T-cell (primary cell): ENCODE data around the gene CREBRF. TPM values are rescaled to one million over a fixed set of nuclear protein-coding genes. Genes with fewer than 3 reads are reported as not detected.
"Not testable (repeated sequence)": the region's sequence is repeated elsewhere in the genome, so short reads cannot be mapped to it uniquely, and the experiment has no call there.

Experiments
- ATAC-seq, 4 experiments: fragments of 200-7000 bp in 3 of 4; fragments of 150-1000 bp in 1 of 4; cut with Tn5 transposase; replicated peaks in 1 of 4; 1 replicate in 3 of 4; 2 replicates in 1 of 4; pipeline ENCODE4 v1.10.0; 2021; ENCODE audit warnings: moderate library complexity in 3 of 4, mild to moderate bottlenecking in 2 of 4, moderate number of reproducible peaks in 1 of 4
- CTCF ChIA-PET, 2 donors: fragments of 300-600 bp; sonication (Branson Sonifier 250); formaldehyde crosslinking; loops; one replicate each; lab custom pipeline; 2022; ENCODE audit warnings: antibody characterized with exemption in 2 of 2; lab: Charles Lee
- POLR2A ChIA-PET, 2 donors: fragments of 300-600 bp; sonication (Branson Sonifier 250); formaldehyde crosslinking; loops; one replicate each; lab custom pipeline; 2022; ENCODE audit warnings: antibody characterized with exemption in 2 of 2; lab: Charles Lee
- DNase-seq, 35 experiments: peaks; one replicate each; pipeline versions ENCODE4 v3.0.0 to v3.0.0-alpha.2; 2013 to 2023
- H3K27ac ChIP-seq: one replicate; pipeline ENCODE4 v1.5.1; 2013; ENCODE audit warnings: low read length
- H3K27me3 ChIP-seq, 2 experiments: replicated peaks in 1 of 2; 1 replicate in 1 of 2; 2 replicates in 1 of 2; pipeline versions ENCODE4 v1.6.1 to v1.7.0; 2013; ENCODE audit warnings: low read length in 1 of 2, mixed read lengths in 1 of 2; ENCODE audit not compliant: control insufficient read depth in 2 of 2, insufficient read depth in 2 of 2; ENCODE audit errors: extremely low read depth in 1 of 2
- H3K36me3 ChIP-seq, 2 donors: 1 replicate in 1 of 2; 2 replicates in 1 of 2; pipeline versions ENCODE4 v1.6.1 to v1.7.0; 2013; ENCODE audit warnings: low read length in 1 of 2; ENCODE audit not compliant: control insufficient read depth in 2 of 2, insufficient read depth in 1 of 2; ENCODE audit errors: extremely low read depth in 1 of 2
- H3K4me1 ChIP-seq, 2 experiments: 1 replicate in 1 of 2; 2 replicates in 1 of 2; pipeline versions ENCODE4 v1.6.1 to v1.7.0; 2013; ENCODE audit warnings: low read length in 2 of 2, mixed read lengths in 1 of 2; ENCODE audit not compliant: insufficient read depth in 2 of 2, control insufficient read depth in 1 of 2; ENCODE audit errors: extremely low read depth in 1 of 2
- H3K4me3 ChIP-seq, 2 donors: 1 replicate in 1 of 2; 2 replicates in 1 of 2; pipeline versions ENCODE4 v1.5.1 to v1.7.0; 2013; ENCODE audit warnings: mild to moderate bottlenecking in 2 of 2, low read length in 1 of 2, moderate library complexity in 1 of 2; ENCODE audit not compliant: control insufficient read depth in 1 of 2; ENCODE audit errors: extremely low read depth in 1 of 2
- H3K9me3 ChIP-seq: 2 replicates; pipeline ENCODE4 v1.7.0; 2013
- H3K27ac Mint-ChIP-seq, 2 donors: one replicate each; pipeline ENCODE4 v1.8.0; 2020 to 2021; ENCODE audit warnings: mild to moderate bottlenecking in 2 of 2, mixed read lengths in 2 of 2
- H3K27me3 Mint-ChIP-seq, 2 donors: one replicate each; pipeline ENCODE4 v1.8.0; 2021 to 2022; ENCODE audit warnings: mixed read lengths in 2 of 2
- H3K36me3 Mint-ChIP-seq: one replicate; pipeline ENCODE4 v1.8.0; 2021; ENCODE audit warnings: mixed read lengths
- H3K4me1 Mint-ChIP-seq, 3 donors: one replicate each; pipeline ENCODE4 v1.8.0; 2020 to 2022; ENCODE audit warnings: mixed read lengths in 3 of 3, mild to moderate bottlenecking in 1 of 3
- H3K4me3 Mint-ChIP-seq, 3 donors: one replicate each; pipeline ENCODE4 v1.8.0; 2020 to 2022; ENCODE audit warnings: mild to moderate bottlenecking in 3 of 3, mixed read lengths in 3 of 3, moderate library complexity in 3 of 3
- H3K9me3 Mint-ChIP-seq, 3 donors: one replicate each; pipeline ENCODE4 v1.8.0; 2020 to 2022; ENCODE audit warnings: mixed read lengths in 3 of 3
- WGBS: methylation state at CpG from one replicate; pipeline ENCODE4 v1.1.5; 2013; ENCODE audit warnings: missing lambda C conversion rate; ENCODE audit not compliant: insufficient coverage; 5-methylcytosine and 5-hydroxymethylcytosine counted together
- total RNA-seq, 35 experiments: library from RNA in 6 of 35; stranded (reverse) in 6 of 35; fragments of 120-200 nt in 1 of 35; gene quantifications; one replicate each; pipeline versions ENCODE4 v1.2.1 to v1.2.4 and lab custom pipeline; 2013 to 2026

Gene CREBRF
- total RNA-seq, 5 donors from 2014 or later (not counting 1 experiment from before 2014, with no cell fraction given) = 77.8 to 94.7 (median 89.7) TPM

DNA sequence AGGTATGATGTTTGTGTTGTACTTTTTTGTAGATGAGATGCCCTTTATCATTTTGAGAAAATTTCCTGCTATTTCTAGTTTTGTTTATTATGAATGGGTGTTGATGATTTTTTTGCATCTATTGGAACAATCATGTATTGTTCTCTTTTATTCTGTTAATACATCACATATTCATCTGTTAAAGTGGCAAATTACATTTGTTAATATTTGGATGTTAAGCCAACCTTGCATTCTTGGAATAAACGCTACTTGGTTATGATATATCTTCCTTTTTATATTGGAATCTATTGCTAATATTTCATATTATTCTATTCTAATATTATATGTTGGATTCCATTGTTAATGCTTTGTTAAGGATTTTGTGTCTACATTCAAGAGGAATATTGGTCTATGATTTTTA is 63.6 kb downstream of the CREBRF start:
- H3K4me1 ChIP-seq = no peaks in the 10 kb centered on the region
- H3K9me3 ChIP-seq = peaks cover 2% of the 10 kb centered on the region
- DNase-seq (no peak), ATAC-seq (no peak)
- no peak overlapping the region for H3K4me3 Mint-ChIP-seq
- peaks cover 0 to 3% (median 0%) of the 10 kb centered on the region in 3 donors for H3K4me1 Mint-ChIP-seq
- POLR2A ChIA-PET = no interaction called here
- H3K27ac Mint-ChIP-seq = no peak overlapping the region
- no peaks in the 10 kb centered on the region for H3K27me3 Mint-ChIP-seq
- peaks cover 0 to 9% (median 6%) of the 10 kb centered on the region in 3 donors for H3K9me3 Mint-ChIP-seq
- no peaks in the 10 kb centered on the region for H3K27me3 ChIP-seq
- peaks cover 12 to 35% of the 10 kb centered on the region in 2 donors for H3K36me3 ChIP-seq
- H3K27ac ChIP-seq = no peak overlapping the region
- no CpG with 5 or more reads among the region's 1 CpG for WGBS
- CTCF ChIA-PET = no interaction called here
- peaks cover 59% of the 10 kb centered on the region for H3K36me3 Mint-ChIP-seq
- no peak overlapping the region for H3K4me3 ChIP-seq

DNA sequence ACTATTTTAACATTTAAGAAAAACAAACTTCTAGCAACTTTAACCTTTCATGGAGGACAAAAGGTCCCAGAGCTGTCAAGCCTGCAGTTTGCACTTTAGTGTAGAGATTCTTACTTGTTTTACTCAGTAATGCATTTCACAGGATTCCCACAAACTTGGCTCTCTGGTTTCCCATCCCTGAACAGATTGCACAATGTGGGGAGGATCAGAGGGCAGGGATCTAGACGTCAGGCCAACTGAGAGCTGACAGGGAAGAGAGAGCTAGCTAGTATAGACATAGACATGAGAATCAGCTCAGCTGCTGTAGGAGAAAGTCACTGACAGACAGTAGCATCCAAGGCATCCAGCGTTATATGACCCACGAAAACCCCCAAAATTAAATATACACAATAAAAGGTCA is 67.3 kb downstream of the CREBRF start:
- Histone ChIP-seq H3K4me1 (no peaks in the 10 kb centered on the region), H3K4me3 (no peak overlapping the region), H3K27me3 (no peaks in the 10 kb centered on the region), H3K9me3 (peaks cover 2% of the 10 kb centered on the region), H3K27ac (no peak overlapping the region), H3K36me3 (peaks cover 9 to 42% of the 10 kb centered on the region in 2 donors)
- Mint-ChIP-seq H3K4me1 (no peaks in the 10 kb centered on the region), H3K36me3 (peaks cover 64% of the 10 kb centered on the region), H3K27me3 (no peaks in the 10 kb centered on the region), H3K27ac (no peak overlapping the region), H3K9me3 (peaks cover 0 to 9% (median 6%) of the 10 kb centered on the region in 3 donors), H3K4me3 (no peak overlapping the region)
- POLR2A ChIA-PET = no interaction called here
- ATAC-seq = no peak
- CTCF ChIA-PET = no interaction called here
- WGBS = no CpG with 5 or more reads among the region's 3 CpGs
- no peak for DNase-seq

DNA sequence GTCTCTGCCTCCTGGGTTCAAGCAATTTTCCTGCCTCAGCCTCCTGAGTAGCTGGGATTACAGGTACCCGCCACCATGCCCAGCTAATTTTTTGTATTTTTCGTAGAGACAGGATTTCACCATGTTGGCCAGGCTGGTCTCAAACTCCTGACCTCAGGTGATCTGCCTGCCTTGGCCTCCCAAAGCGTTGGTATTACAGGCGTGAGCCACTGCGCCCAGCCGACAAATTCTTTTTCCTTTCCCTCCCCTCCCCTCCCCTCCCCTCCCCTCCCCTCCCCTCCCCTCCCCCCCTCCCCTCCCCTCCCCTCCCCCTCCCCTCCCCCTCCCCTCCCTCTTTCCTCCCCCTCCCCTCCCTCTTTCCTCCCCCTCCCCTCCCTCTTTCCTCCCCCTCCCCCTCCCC is 76.0 kb downstream of the CREBRF start:
- H3K27ac Mint-ChIP-seq, H3K4me3 Mint-ChIP-seq: not testable (repeated sequence)

DNA sequence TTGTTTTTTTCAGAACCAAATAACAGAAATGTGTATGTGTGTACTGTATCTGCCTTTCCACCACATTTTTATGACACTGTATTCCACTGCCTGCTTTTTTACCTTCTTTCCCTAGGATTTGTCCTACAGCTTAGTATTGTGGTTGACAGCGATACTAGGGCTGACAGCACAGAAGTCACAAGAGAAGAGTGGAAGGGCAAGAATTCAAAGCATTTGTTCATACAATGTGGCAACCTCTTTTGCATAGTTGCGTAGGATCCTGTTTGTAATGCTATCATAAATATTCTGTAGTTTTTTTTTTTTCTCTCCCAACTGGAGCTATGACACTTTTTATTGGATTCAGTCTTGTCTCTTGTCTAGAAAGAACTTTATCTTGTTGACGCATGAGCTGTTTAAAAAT is 82.6 kb downstream of the CREBRF start:
- ChIA-PET POLR2A (interaction anchor here in 1 of 2 donors (0.9 kb wide), 1 partner anchor 25 kb away, joined by 3 read pairs; no protein-coding TSS in a partner anchor), CTCF (interaction anchor here (0.5 to 1.3 kb wide), 2 partner anchors 9 to 180 kb away, joined by 4 to 6 read pairs; no protein-coding TSS in a partner anchor)
- H3K36me3 Mint-ChIP-seq = peaks cover 12% of the 10 kb centered on the region
- Histone ChIP-seq H3K36me3 (peaks cover 0 to 27% of the 10 kb centered on the region in 2 donors), H3K27ac (no peak overlapping the region), H3K4me1 (no peaks in the 10 kb centered on the region), H3K4me3 (no peak overlapping the region), H3K9me3 (no peaks in the 10 kb centered on the region), H3K27me3 (no peaks in the 10 kb centered on the region)
- no CpG with 5 or more reads among the region's 3 CpGs for WGBS
- H3K4me1 Mint-ChIP-seq = peaks cover 0 to 1% (median 0%) of the 10 kb centered on the region in 3 donors
- no peaks in the 10 kb centered on the region for H3K9me3 Mint-ChIP-seq
- ATAC-seq (no peak), DNase-seq (no peak)
- H3K4me3 Mint-ChIP-seq = no peak overlapping the region
- H3K27ac Mint-ChIP-seq = no peak overlapping the region
- H3K27me3 Mint-ChIP-seq = no peaks in the 10 kb centered on the region

More for the DNA sequence above, 76.0 kb downstream of the CREBRF start:
- H3K9me3 ChIP-seq, CTCF ChIA-PET, ATAC-seq, H3K27me3 ChIP-seq, H3K27ac ChIP-seq, H3K27me3 Mint-ChIP-seq, H3K4me3 ChIP-seq, POLR2A ChIA-PET, DNase-seq, H3K4me1 ChIP-seq, H3K9me3 Mint-ChIP-seq, H3K4me1 Mint-ChIP-seq: not testable (repeated sequence)
- 100% methylated on average over 2 of the region's 6 CpGs for WGBS
- peaks cover 4 to 38% of the 10 kb centered on the region in 2 donors for H3K36me3 ChIP-seq
- peaks cover 34% of the 10 kb centered on the region for H3K36me3 Mint-ChIP-seq

DNA sequence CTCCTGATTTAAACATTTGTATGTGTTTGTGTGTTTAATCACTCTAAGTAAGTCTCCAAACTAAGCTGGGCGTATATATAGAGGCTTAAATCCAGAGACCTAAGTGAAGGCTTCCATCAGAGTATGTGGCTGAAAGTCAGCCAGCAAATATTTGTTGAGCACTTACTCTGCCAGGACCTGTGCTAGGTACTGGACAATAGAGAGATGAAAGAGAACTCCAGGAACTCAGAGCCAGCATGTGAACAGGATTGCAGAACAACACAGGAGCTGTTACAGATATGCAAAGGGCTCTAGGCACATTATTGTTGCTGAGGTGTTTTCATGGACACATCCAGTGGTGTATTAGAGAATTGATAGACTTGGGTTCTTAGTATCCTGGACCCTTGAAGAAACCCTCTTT is 83.5 kb downstream of the CREBRF start:
- Mint-ChIP-seq H3K9me3 (no peaks in the 10 kb centered on the region), H3K27me3 (no peaks in the 10 kb centered on the region), H3K27ac (no peak overlapping the region), H3K4me3 (no peak overlapping the region), H3K36me3 (peaks cover 12% of the 10 kb centered on the region), H3K4me1 (peaks cover 3 to 8% (median 5%) of the 10 kb centered on the region in 3 donors)
- ChIA-PET CTCF (interaction anchor here in 1 of 2 donors (1.3 kb wide), 1 partner anchor 9 kb away, joined by 4 read pairs; no protein-coding TSS in a partner anchor), POLR2A (interaction anchor here in 1 of 2 donors (0.9 kb wide), 1 partner anchor 26 kb away, joined by 3 read pairs; no protein-coding TSS in a partner anchor)
- WGBS = 100% methylated on average over 1 of the region's 1 CpG
- H3K4me3 ChIP-seq = no peak overlapping the region
- H3K36me3 ChIP-seq = peaks cover 0 to 25% of the 10 kb centered on the region in 2 donors
- DNase-seq (no peak), ATAC-seq (no peak)
- no peaks in the 10 kb centered on the region for H3K4me1 ChIP-seq
- no peak overlapping the region for H3K27ac ChIP-seq
- H3K27me3 ChIP-seq = no peaks in the 10 kb centered on the region
- no peaks in the 10 kb centered on the region for H3K9me3 ChIP-seq

DNA sequence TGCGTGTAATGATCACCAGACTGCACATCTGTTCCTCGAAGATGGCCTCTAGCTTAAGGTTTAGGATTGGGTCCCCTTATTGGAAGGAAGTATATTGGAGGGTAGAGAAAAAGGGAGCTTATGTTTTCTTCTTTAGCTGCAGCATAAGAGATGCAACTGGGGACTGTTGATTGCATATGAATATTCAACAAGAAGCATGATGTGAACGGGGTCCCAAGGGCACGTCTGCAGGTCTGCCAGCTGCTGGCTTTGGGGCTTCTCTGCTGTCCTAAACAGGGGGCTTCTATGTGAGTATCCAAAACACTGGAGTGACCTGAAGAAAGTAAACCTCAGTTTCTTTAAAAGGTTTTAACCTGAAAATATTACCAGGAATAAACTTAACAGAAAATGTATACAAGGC is 84.6 kb downstream of the CREBRF start:
- Mint-ChIP-seq H3K36me3 (peaks cover 5% of the 10 kb centered on the region), H3K4me1 (peaks cover 10 to 13% (median 11%) of the 10 kb centered on the region in 3 donors), H3K9me3 (no peaks in the 10 kb centered on the region), H3K27ac (no peak overlapping the region), H3K4me3 (no peak overlapping the region), H3K27me3 (no peaks in the 10 kb centered on the region)
- 92% methylated on average over 3 of the region's 4 CpGs for WGBS
- Histone ChIP-seq H3K9me3 (no peaks in the 10 kb centered on the region), H3K4me3 (no peak overlapping the region), H3K27me3 (no peaks in the 10 kb centered on the region), H3K36me3 (peaks cover 0 to 22% of the 10 kb centered on the region in 2 donors), H3K4me1 (peaks cover 2 to 7% of the 10 kb centered on the region in 2 experiments), H3K27ac (no peak overlapping the region)
- ATAC-seq (no peak), DNase-seq (no peak)
- CTCF ChIA-PET = interaction anchor here in 1 of 2 donors (0.5 kb wide), 1 partner anchor 156 kb away, joined by 3 read pairs; no protein-coding TSS in a partner anchor
- POLR2A ChIA-PET = interaction anchor here in 1 of 2 donors (0.6 kb wide), 1 partner anchor 158 kb away, joined by 8 read pairs; no protein-coding TSS in a partner anchor
